Ectodermal cell (in vitro differentiated cells): ENCODE measurements around the gene TRAF3IP3.

Experiments
- H3K27ac ChIP-seq: 2 replicates; pipeline ENCODE4 v1.7.0; 2013; ENCODE audit warnings: mild to moderate bottlenecking, low read depth, low read length; ENCODE audit not compliant: insufficient read depth, poor library complexity, severe bottlenecking
- H3K27me3 ChIP-seq: 2 replicates; pipeline ENCODE4 v1.7.0; 2013; ENCODE audit warnings: mild to moderate bottlenecking, low read length; ENCODE audit not compliant: insufficient read depth, control insufficient read depth, poor library complexity, severe bottlenecking
- H3K36me3 ChIP-seq: one replicate; pipeline ENCODE4 v1.7.0; 2013; ENCODE audit warnings: low read length; ENCODE audit not compliant: control insufficient read depth, insufficient read depth
- H3K4me1 ChIP-seq: one replicate; pipeline ENCODE4 v1.7.0; 2013; ENCODE audit warnings: low read length; ENCODE audit not compliant: control insufficient read depth, insufficient read depth
- H3K4me3 ChIP-seq: 2 replicates; pipeline ENCODE4 v1.7.0; 2013; ENCODE audit warnings: low read depth, low read length, control low read depth; ENCODE audit not compliant: insufficient read depth
- H3K9me3 ChIP-seq: 2 replicates; pipeline ENCODE4 v1.7.0; 2013; ENCODE audit warnings: mild to moderate bottlenecking, low read length, moderate library complexity; ENCODE audit not compliant: control insufficient read depth
- WGBS, 2 experiments: methylation state at CpG; one replicate each; pipeline ENCODE4 v1.1.7; 2013; ENCODE audit warnings: missing lambda C conversion rate in 2 of 2; 5-methylcytosine and 5-hydroxymethylcytosine counted together

Gene TRAF3IP3

DNA sequence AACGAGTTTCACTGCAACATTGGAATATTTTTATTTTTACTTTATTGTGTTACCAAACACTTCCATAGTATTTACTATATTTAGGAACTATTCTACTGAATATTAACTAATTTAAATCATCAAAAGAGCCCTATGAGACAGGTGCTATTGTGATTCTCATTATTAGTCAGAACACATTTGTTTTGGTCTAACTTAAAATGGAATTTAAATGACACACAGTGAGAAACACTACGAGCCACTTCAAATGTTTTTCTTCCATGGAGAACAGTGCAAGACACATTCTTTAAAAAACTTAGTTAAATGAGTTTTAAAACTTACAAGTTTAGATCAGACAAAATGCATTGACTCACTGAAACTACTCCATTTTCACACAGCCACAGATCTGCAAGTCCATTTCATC is 6.6 kb upstream of the TRAF3IP3 start:
- no peaks in the 10 kb centered on the region for H3K9me3 ChIP-seq
- H3K36me3 ChIP-seq: no peaks in the 10 kb centered on the region
- no peak overlapping the region for H3K27ac ChIP-seq
- H3K27me3 ChIP-seq: no peaks in the 10 kb centered on the region
- WGBS, 2 experiments: 93 to 100% methylated on average over 1 of the region's 2 CpGs
- no peak overlapping the region for H3K4me3 ChIP-seq
- no peaks in the 10 kb centered on the region for H3K4me1 ChIP-seq

DNA sequence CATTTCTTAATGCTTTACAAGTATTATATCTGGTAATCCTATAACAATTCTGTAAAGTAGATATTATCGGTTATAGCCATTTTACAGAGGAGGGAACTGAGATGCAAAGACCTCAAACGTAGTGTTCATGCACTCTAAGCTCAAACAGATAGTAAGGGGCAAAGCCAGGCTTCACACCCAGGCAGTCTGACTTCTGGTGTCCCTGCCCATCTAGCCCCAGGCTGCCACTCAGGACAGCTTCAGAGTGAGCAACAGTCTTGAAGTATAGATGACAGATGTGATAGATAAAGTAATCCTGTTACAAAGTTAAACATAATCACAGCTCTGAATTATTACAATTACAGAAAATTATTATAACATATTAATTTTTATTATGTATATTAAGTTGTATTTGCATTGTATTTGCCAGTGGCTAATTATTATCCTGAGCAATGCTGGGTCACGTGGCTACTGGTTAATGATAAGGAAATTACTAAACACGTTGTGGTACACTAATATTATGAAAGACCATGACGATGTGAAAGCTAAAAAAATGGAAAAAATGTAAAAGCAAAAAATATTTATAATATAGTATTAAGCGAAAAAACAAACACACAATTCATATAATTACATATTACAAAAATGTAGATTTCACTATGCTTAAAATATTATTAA is 6.1 kb upstream of the TRAF3IP3 start:
- H3K36me3 ChIP-seq: no peaks in the 10 kb centered on the region
- no peaks in the 10 kb centered on the region for H3K4me1 ChIP-seq
- H3K27me3 ChIP-seq: no peaks in the 10 kb centered on the region
- no peak overlapping the region for H3K4me3 ChIP-seq
- 94 to 95% methylated on average over 3 to 5 of the region's 6 CpGs for WGBS, 2 experiments
- no peaks in the 10 kb centered on the region for H3K9me3 ChIP-seq
- H3K27ac ChIP-seq: no peak overlapping the region

DNA sequence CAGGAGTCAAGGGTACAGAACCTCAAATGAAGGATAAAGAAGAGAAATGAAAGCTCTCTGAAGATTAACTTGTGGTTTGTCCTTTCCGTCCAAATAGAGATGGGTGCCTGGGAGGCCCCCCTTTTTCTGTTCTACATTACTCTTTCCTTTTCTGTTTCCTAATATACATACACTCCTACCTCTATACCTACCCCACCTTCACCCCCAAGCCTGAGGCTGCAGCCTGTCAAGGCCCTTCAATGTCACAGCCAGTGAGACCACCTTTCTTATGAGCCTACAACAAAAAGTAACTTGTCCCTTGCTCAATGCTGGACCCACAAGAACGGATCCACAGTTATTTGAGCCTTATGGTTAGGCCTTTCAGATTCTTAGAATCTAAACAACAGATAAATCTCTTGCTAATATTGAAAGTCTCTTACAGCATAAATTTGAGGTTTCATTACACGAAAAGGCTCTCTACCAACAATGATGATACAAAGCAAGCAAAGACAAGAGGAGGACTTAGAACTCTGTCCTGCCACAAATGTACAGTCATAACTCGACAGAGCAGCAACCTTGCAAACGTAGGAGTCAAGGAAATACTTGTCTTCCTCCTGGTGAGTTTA is 4.1 kb upstream of the TRAF3IP3 start:
- H3K4me3 ChIP-seq: no peak overlapping the region
- WGBS, 2 experiments: 92 to 94% methylated on average over 5 of the region's 5 CpGs
- no peaks in the 10 kb centered on the region for H3K27me3 ChIP-seq
- H3K27ac ChIP-seq: no peak overlapping the region
- H3K4me1 ChIP-seq: no peaks in the 10 kb centered on the region
- no peaks in the 10 kb centered on the region for H3K9me3 ChIP-seq
- no peaks in the 10 kb centered on the region for H3K36me3 ChIP-seq

DNA sequence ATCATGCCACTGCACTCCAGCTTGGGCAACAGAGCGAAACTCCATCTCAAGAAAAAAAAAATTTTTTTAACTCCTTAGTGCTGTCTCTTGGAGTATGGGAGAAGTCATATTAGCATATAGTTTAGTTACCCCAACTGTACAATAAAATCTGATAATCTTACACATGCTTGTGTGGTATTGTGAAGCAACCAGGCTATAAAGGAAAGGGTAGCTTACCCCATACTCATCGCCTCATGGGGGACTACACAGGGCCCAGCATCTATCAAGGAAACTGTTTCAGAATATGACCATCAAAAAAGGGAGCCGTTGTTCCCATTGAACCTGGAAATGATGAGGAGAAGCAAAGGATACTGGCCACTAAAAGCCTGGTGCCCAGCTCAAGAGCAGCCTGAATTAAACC is 3.0 kb upstream of the TRAF3IP3 start:
- Histone ChIP-seq H3K36me3 (no peaks in the 10 kb centered on the region), H3K4me3 (no peak overlapping the region), H3K4me1 (no peaks in the 10 kb centered on the region), H3K27ac (no peak overlapping the region), H3K9me3 (no peaks in the 10 kb centered on the region), H3K27me3 (no peaks in the 10 kb centered on the region)
- 82 to 96% methylated on average over 2 to 3 of the region's 3 CpGs for WGBS, 2 experiments

DNA sequence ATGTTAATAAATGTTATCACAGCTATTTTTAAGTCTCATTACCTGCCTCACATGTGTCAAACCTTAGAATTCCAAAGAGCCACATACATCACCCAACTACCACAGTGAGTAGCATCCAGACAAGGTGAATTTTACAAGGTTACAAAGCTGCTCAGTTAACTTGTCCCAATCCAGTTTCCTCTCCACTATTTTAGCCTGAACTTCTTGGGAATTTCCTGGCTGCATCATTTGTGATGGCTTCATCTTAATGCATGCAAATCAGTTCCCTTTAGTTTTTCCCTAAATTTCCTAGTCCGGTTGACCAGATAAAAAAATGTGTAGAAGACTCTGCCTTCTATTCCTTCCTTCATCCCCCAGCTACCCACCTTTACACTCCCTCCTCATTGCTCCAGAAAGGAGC is 597 bp upstream of the TRAF3IP3 start:
- Histone ChIP-seq H3K4me1 (no peaks in the 10 kb centered on the region), H3K27ac (no peak overlapping the region), H3K4me3 (no peak overlapping the region), H3K36me3 (no peaks in the 10 kb centered on the region), H3K9me3 (no peaks in the 10 kb centered on the region), H3K27me3 (no peaks in the 10 kb centered on the region)
- 84 to 100% methylated on average over 1 of the region's 1 CpG for WGBS, 2 experiments

DNA sequence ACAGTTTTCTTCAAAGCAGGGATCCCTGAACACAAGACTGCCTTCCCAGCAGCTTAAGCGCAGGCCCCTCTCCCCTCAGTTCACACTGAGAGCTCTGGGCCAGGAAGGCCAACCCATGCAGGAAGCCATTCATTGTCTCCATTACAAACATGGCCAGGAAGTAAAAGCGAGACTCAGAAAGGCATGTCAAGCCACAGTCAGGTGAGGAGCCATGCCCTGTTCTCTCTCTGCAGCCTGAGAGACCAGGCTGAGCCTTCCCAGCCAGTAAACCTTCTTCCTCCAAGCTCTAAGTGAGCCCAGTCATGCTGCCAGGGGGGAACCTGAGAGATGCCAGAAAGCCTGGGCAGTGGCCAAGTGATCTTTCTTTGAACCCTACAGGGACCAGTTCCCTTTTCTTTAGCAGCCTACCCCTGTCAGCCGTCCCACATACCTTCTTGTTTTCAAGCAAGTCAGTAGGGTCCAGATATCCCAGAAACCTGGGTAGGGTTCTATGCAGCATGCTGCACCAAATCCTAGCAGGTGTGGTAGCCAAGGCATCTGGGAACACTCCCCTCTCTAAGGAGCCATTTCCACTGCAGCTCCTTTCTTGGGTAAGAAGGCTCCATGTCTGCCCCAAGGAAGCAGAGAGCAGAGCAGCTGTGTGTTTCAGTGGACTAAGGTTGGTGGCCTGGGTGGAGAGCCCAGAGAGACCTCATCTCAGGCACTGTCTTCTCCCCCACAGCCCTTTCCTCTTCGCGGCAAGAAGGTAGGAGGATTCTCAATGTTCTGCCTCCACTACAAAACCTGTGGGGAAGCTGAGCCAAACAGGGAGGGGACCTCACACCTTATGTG is 977 bp downstream of the TRAF3IP3 start:
- H3K9me3 ChIP-seq: no peaks in the 10 kb centered on the region

DNA sequence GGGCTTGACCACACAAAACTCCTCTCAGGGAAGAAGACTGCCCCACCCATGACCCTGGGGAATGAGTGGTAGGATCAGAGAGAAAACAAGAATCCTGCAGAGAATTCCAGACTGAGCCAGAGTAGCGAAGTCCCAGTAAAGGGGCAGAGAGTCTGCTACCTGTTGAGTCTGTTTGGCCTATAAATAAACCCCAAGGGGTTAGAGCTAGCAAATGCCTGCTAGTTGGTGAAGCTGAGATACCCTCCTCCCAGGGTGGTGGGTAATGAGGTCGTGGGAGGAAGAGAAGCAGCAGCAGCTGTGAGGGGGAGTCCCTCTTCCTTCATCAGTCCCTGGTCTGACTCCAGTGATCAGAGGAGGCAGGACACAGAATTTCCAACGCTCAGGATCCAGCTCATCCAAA is 2.5 kb downstream of the TRAF3IP3 start:
- H3K27me3 ChIP-seq: peaks cover 6% of the 10 kb centered on the region
- H3K36me3 ChIP-seq: no peaks in the 10 kb centered on the region
- no peak overlapping the region for H3K27ac ChIP-seq
- H3K9me3 ChIP-seq: no peaks in the 10 kb centered on the region
- no peaks in the 10 kb centered on the region for H3K4me1 ChIP-seq
- 61 to 78% methylated on average over 3 of the region's 3 CpGs for WGBS, 2 experiments
- H3K4me3 ChIP-seq: no peak overlapping the region

More for the DNA sequence above, 977 bp downstream of the TRAF3IP3 start:
- H3K36me3 ChIP-seq: no peaks in the 10 kb centered on the region
- H3K27ac ChIP-seq: no peak overlapping the region
- H3K4me1 ChIP-seq: no peaks in the 10 kb centered on the region
- WGBS, 2 experiments: 94% methylated on average over 5 of the region's 5 CpGs
- peaks cover 6% of the 10 kb centered on the region for H3K27me3 ChIP-seq
- no peak overlapping the region for H3K4me3 ChIP-seq

DNA sequence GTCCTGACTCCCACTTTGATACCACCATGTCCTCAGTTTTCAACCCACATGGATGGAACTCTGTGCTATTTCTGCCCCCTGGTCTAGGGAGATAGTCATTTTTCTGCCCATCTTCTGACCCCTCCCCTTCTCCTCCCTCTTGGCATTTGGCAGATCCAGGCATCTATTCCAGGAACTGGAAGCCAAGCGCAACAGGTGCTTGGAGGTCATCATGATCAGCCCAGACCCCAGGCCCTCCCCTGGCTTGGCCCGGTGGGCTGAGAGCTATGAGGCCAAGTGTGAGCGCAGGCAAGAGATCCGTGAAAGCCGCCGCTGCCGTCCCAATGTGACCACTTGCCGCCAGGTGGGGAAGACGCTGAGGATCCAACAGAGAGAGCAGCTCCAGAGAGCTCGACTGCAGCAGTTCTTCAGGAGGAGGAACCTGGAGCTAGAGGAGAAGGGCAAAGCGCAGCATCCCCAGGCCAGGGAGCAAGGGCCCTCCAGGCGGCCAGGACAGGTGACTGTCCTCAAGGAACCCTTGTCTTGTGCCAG is 4.0 kb downstream of the TRAF3IP3 start:
- H3K36me3 ChIP-seq: no peaks in the 10 kb centered on the region
- no peaks in the 10 kb centered on the region for H3K9me3 ChIP-seq
- H3K27me3 ChIP-seq: peaks cover 6% of the 10 kb centered on the region
- no peak overlapping the region for H3K4me3 ChIP-seq
- 91 to 94% methylated on average over 12 of the region's 12 CpGs for WGBS, 2 experiments
- H3K4me1 ChIP-seq: no peaks in the 10 kb centered on the region
- H3K27ac ChIP-seq: no peak overlapping the region

DNA sequence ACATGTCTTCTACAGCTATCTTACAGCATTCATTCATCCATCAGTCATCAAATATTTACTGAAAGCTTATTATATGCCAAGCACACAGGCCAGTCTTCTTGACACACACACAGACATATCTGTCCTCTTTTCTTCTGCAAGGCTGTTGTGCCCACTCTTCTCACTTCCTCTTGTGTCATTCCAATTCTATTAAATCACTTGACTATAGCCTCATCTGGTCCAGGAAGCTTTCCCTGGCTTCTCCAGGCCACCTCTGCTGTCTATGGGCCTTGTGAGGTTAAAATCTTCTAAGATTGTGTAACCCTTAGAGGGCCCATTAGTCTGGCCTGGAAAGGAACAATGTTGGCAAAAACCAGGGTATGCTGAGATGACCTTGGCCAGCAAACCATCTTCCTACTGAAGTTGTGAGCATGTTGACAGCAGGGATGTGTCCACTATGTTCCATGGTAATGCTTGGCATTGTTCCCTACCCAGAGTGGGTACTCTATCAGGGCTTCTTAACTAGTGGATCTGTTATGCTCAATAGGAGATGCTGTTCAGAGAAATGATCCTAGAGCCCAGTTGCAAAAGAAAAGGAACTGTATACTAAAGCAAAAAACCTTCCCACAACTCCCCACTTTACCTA is 5.3 kb downstream of the TRAF3IP3 start:
- H3K36me3 ChIP-seq: no peaks in the 10 kb centered on the region
- H3K4me1 ChIP-seq: no peaks in the 10 kb centered on the region
- no peak overlapping the region for H3K27ac ChIP-seq
- no peak overlapping the region for H3K4me3 ChIP-seq
- H3K9me3 ChIP-seq: no peaks in the 10 kb centered on the region
- H3K27me3 ChIP-seq: peaks cover 6% of the 10 kb centered on the region

DNA sequence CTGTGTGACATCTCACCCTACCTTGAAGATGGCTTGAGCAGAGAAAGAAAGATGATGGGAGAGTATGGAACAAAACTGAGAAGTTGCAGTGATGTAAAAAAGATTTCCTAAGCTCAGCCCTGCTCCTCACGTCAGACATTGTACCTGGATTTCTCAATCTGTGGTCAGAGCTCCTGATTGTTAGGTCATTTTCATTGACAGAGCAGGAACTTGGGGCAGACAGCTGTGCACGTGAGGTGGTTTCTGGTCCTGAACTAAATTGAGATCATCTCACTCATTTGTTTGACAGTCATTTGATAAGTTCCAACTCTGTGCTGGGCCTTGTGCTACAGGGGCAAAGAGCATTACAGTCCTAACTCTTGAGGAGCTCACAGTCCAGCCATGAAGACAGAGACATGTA is 10.2 kb downstream of the TRAF3IP3 start:
- H3K4me1 ChIP-seq: no peaks in the 10 kb centered on the region
- 94% methylated on average over 2 of the region's 2 CpGs for WGBS, 2 experiments
- H3K27me3 ChIP-seq: peaks cover 6% of the 10 kb centered on the region

More for the DNA sequence above, 10.2 kb downstream of the TRAF3IP3 start:
- Histone ChIP-seq H3K27ac (no peak overlapping the region), H3K36me3 (no peaks in the 10 kb centered on the region), H3K4me3 (no peak overlapping the region), H3K9me3 (no peaks in the 10 kb centered on the region)
